LNCaP clone FGC (cell line): ENCODE data around the gene MARF1.
"Not testable (repeated sequence)": the region's sequence is repeated elsewhere in the genome, so short reads cannot be mapped to it uniquely, and the experiment has no call there.

ENCODE experiments used
- DNase-seq: peaks from one replicate; pipeline ENCODE4 v3.0.0-alpha.2; 2011; ENCODE audit warnings: low read depth
- H3K4me3 ChIP-seq: 2 replicates; pipeline ENCODE4 v1.5.1; 2011; ENCODE audit warnings: mild to moderate bottlenecking, low read depth, low read length, control low read depth
- TF ChIP-seq, protein P1 (sequence below): IDR thresholded peaks from 2 replicates; pipeline ENCODE4 v1.5.1; 2012; ENCODE audit warnings: mild to moderate bottlenecking; ENCODE audit not compliant: control insufficient read depth, insufficient read depth; ENCODE audit errors: extremely low read depth

MARF1 gene

DNA sequence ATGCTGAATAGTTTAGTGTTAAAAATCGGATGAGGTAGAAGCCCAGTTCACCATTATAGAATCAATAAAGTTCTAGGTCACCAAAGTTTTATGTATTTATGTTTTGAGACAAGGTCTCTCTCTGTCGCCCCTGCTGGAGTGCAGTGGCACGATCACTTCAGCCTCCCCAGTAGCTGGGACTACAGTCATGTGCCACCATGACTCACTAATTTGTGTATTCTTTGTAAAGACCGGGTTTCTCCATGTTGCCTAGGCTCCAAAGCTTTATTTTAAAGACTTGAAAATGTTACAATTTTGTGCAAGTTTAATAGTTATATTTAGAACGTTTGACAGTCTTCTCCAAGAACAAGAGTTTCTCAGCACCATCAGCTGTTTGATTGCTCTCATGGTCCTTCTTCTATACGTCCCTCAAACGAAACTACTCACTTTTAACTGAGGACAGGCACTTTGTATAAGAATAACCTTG, 39.2 kb upstream of the MARF1 start:
- TF ChIP-seq, protein P1, sequence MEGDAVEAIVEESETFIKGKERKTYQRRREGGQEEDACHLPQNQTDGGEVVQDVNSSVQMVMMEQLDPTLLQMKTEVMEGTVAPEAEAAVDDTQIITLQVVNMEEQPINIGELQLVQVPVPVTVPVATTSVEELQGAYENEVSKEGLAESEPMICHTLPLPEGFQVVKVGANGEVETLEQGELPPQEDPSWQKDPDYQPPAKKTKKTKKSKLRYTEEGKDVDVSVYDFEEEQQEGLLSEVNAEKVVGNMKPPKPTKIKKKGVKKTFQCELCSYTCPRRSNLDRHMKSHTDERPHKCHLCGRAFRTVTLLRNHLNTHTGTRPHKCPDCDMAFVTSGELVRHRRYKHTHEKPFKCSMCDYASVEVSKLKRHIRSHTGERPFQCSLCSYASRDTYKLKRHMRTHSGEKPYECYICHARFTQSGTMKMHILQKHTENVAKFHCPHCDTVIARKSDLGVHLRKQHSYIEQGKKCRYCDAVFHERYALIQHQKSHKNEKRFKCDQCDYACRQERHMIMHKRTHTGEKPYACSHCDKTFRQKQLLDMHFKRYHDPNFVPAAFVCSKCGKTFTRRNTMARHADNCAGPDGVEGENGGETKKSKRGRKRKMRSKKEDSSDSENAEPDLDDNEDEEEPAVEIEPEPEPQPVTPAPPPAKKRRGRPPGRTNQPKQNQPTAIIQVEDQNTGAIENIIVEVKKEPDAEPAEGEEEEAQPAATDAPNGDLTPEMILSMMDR, result peak; percentile 39
- no peak overlapping the region for H3K4me3 ChIP-seq
- peak; percentile 10 for DNase-seq

DNA sequence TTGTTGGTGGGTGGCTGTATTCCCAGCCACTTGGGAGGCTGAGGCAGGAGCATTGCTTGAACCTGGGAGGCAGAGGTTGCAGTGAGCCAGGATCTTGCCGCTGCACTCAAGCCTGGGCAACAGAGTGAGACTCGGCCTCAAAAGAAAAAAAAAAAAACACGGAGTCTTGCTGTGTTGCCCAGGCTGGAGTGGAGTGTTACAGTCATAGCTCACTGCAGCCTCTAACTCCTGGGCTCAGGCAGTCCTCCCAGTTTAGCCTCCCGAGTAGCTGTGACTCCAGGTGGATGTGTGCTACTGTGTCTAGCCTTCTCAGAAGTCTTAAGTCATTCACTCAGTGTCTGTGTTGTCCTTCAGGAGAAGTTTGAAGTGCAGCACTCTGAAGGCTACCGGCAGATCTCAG, 34.5 kb upstream of the MARF1 start:
- DNase-seq, result no peak
- TF ChIP-seq, protein P1, result no peak
- no peak overlapping the region for H3K4me3 ChIP-seq

DNA sequence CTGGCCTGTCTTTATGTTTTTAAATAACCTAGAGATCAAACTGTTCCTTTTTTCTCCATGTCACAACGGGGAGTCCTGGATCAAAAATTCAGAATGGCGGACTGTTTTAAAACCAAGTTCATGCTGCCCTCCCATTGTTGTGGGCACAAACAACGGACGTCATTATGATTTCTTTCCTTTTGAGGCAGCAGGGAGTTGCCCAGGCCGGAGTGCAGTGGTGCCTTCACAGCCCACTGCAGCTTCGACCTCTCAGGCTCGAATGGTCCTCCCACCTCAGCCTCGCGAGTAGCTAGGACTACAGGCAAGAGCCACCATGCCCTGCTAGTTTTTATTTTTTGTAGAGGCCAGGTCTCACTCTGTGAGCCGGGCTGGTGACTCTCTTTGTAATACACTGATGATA, 33.6 kb upstream of the MARF1 start:
- TF ChIP-seq, protein P1, result no peak
- H3K4me3 ChIP-seq, result no peak overlapping the region
- no peak for DNase-seq

DNA sequence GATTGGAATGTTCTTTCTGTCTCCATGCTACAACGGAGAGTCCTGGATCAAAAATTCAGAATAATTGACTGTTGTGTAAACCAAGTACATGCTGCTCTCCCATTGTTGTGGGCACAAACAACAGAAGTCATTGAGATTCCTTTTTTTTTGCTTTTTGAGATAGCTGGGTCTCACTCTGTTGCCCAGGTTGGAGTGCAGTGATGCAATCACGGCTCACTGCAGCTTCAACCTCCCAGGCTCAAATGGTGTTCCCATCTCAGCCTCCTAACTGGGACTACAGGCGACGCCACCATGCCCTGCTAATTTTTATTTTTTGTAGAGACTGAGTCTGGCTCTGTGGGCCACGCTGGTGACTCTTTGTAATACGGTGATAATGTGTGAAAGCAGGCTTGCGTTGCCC, 31.6 kb upstream of the MARF1 start:
- TF ChIP-seq, protein P1, result no peak
- DNase-seq, result no peak
- no peak overlapping the region for H3K4me3 ChIP-seq

DNA sequence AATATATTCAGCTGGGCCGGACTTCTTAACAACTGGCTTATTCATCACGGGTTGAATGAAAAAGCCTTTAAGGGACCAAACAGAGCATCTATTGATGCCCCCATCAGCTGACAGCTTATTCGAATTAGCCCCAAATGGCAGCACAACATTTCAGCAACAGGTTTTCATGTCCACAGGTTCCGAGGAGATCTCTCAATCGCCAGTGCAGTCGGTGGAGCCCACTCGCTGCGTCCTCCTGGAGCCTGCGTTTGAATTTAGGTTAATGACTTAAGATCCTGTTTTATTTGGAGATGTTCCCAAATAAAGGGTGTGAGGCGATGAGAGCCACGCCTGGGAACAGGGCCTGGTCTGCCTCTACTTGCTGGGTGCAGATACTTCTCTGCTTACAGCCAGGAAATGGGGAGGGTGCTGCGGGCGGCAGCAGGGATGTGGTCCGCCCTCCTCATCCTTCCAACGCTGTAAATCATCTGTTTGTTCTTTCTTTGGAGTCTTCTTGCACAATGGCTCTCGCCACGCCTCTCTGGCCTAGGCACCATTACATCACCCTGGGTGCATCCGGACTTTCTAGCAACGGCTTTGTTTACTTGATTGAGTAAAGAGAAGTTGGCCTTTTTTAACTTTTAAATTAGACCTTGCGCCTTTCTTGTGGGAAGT, 29.7 kb upstream of the MARF1 start:
- TF ChIP-seq, protein P1, result no peak
- H3K4me3 ChIP-seq, result no peak overlapping the region
- DNase-seq, result peak; percentile 94

DNA sequence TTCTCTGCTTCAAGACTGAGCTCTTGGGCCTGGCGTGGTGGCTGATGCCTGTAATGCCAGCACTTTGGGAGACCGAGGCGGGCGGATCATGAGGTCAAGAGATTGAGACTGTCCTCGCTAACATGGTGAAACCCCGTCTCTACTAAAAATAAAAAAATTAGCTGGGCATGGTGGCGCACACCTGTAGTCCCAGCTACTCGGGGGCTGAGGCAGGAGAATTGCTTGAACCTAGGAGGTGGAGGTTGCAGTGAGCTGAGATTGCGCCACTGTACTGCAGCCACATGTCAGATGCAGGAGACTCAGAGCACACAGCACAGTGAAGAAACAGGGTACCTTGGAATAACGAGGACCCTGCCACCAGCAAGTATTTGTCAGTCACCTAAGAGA, 29.2 kb upstream of the MARF1 start:
- not testable (repeated sequence) for DNase-seq, H3K4me3 ChIP-seq

DNA sequence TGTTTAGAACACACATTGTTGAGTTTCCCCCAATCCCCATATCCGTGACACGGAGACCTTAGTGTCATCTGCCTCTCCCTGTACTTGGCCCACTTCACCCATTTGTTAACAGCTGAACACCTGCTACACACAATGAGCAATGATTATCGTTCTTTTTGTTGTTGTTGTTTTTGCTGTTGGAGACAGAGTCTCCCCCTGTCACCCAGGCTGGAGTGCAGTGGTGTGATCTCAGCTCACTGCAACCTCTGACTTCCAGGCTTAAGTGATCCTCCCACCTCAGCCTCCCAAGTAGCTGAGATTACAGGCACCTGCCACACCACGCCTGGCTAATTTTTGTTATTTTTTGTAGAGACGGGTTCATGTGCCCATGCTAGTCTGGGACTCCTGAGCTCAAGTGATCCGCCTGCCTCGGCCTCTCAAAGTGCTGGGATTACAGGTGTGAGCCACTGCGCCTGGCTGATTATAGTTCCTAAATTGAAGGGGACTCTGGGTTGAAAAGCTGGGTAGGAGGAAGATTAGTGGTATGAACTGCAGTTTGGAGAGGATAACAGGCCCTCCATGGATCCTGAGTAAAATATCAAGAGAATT, 28.7 kb upstream of the MARF1 start:
- no peak overlapping the region for H3K4me3 ChIP-seq
- DNase-seq, result no peak

More for the DNA sequence above, 28.7 kb upstream of the MARF1 start:
- TF ChIP-seq, protein P1, result no peak
